HEK293T (cell line): ENCODE measurements around the gene PPP1R17.

Experiments used
- CTCF ChIA-PET: fragments of 350-600 bp; formaldehyde crosslinking; extraction: SDS; loops from one replicate; lab custom pipeline; 2021; ENCODE audit warnings: antibody characterized with exemption, inconsistent platforms; lab: Yijun Ruan, JAX
- POLR2A ChIA-PET: fragments of 350-600 bp; formaldehyde crosslinking; extraction: SDS; loops from one replicate; lab custom pipeline; 2020; ENCODE audit warnings: antibody characterized with exemption, inconsistent platforms; lab: Yijun Ruan, JAX
- DNase-seq: peaks from one replicate; pipeline ENCODE4 v3.0.0; 2012; ENCODE audit warnings: mixed read lengths; ENCODE audit errors: extremely low spot score
- ARNT ChIP-seq: fragments of 450-650 bp; IDR thresholded peaks from 2 replicates; pipeline ENCODE4 v1.6.1; 2017; ENCODE audit warnings: mild to moderate bottlenecking
- BHLHE40 ChIP-seq: fragments of 450-650 bp; IDR thresholded peaks from 2 replicates; pipeline ENCODE4 v1.6.1; 2016; ENCODE audit warnings: mild to moderate bottlenecking, moderate library complexity, borderline replicate concordance
- CTBP1 ChIP-seq: fragments of 450-650 bp; IDR thresholded peaks from 2 replicates; pipeline ENCODE4 v1.6.1; 2016; ENCODE audit warnings: borderline replicate concordance
- ELF4 ChIP-seq: fragments of 450-650 bp; IDR thresholded peaks from 2 replicates; pipeline ENCODE4 v1.6.1; 2017; ENCODE audit warnings: antibody characterized with exemption
- FOXA1 ChIP-seq: fragments of 450-650 bp; IDR thresholded peaks from 2 replicates; pipeline ENCODE4 v1.6.1; 2016; ENCODE audit warnings: mild to moderate bottlenecking
- FOXK2 ChIP-seq: fragments of 450-650 bp; IDR thresholded peaks from 2 replicates; pipeline ENCODE4 v1.6.1; 2016; ENCODE audit warnings: mild to moderate bottlenecking
- FOXM1 ChIP-seq: fragments of 450-650 bp; IDR thresholded peaks from 2 replicates; pipeline ENCODE4 v1.6.1; 2017; ENCODE audit warnings: mild to moderate bottlenecking, borderline replicate concordance
- HDGF ChIP-seq: fragments of 450-650 bp; IDR thresholded peaks from 2 replicates; pipeline ENCODE4 v1.6.1; 2017; ENCODE audit warnings: antibody characterized with exemption, borderline replicate concordance
- L3MBTL2 ChIP-seq: fragments of 450-650 bp; conservative IDR thresholded peaks from 2 replicates; pipeline ENCODE4 v1.6.1; 2016; ENCODE audit warnings: mild to moderate bottlenecking
- LEF1 ChIP-seq: fragments of 450-650 bp; IDR thresholded peaks from 2 replicates; pipeline ENCODE4 v1.6.1; 2017; ENCODE audit warnings: mild to moderate bottlenecking, borderline replicate concordance
- NFRKB ChIP-seq: fragments of 450-650 bp; IDR thresholded peaks from 2 replicates; pipeline ENCODE4 v1.6.1; 2016; ENCODE audit warnings: mild to moderate bottlenecking, moderate library complexity
- SP1 ChIP-seq: fragments of 450-650 bp; IDR thresholded peaks from 2 replicates; pipeline ENCODE4 v1.6.1; 2017
- SUZ12 ChIP-seq: fragments of 450-650 bp; IDR thresholded peaks from 2 replicates; pipeline ENCODE4 v1.6.1; 2016; ENCODE audit warnings: mild to moderate bottlenecking
- TARDBP ChIP-seq: fragments of 450-650 bp; IDR thresholded peaks from 2 replicates; pipeline ENCODE4 v1.6.1; 2016
- ZNF384 ChIP-seq: fragments of 450-650 bp; IDR thresholded peaks from 2 replicates; pipeline ENCODE4 v1.6.1; 2016
- TF ChIP-seq, protein P1 (sequence below): fragments of 450-650 bp; IDR thresholded peaks from 2 replicates; pipeline ENCODE4 v1.6.1; 2016

Gene PPP1R17

DNA sequence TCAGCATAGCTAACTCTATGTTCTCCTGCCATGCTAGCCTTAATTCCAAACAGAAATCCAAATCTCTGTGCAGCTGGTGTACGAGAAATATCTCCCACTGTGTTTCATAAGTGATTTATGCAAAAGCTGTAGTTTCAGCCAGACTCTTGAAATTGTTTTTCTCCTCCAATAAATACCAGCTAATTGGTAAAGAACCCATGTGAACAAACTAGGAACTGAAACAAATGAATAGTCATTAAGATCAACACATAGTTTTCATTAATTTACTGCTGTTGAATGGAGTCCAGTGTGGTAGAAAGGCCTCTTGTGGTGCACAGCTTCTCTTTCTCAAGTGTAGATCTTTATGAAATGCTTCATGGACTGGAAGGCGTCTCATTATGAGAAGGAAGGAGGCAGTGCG lies 18.4 kb downstream of the PPP1R17 start:
- TF ChIP-seq, protein P1, sequence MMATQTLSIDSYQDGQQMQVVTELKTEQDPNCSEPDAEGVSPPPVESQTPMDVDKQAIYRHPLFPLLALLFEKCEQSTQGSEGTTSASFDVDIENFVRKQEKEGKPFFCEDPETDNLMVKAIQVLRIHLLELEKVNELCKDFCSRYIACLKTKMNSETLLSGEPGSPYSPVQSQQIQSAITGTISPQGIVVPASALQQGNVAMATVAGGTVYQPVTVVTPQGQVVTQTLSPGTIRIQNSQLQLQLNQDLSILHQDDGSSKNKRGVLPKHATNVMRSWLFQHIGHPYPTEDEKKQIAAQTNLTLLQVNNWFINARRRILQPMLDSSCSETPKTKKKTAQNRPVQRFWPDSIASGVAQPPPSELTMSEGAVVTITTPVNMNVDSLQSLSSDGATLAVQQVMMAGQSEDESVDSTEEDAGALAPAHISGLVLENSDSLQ, result no peak
- TF ChIP-seq ZNF384 (no peak), FOXA1 (no peak), FOXK2 (no peak), L3MBTL2 (no peak), BHLHE40 (no peak), ARNT (no peak), LEF1 (no peak), SP1 (no peak)
- POLR2A ChIA-PET, result no interaction called here
- CTCF ChIA-PET, result no interaction called here
- DNase-seq, result no peak

DNA sequence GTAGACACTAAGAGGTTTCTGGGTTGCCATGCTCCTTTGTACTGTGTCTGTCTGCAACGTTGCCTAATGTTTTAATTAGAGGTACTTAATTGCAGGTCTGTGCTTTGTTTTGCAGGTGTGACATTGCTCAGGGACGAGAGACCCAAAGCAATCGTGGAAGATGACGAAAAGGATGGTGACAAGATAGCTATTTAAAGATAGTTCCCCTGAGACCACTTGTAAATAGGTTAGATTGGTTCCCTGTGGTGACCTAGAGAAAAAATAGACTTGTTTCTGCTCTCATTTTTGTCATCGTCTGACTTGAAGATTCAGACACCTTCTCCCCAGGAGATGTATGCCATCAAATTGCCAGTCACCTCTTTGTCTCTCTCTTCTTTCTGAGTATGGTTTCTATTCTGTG lies 20.1 kb downstream of the PPP1R17 start:
- POLR2A ChIA-PET, result no interaction called here
- TF ChIP-seq, protein P1, result no peak
- no peak for TF ChIP-seq FOXM1
- TF ChIP-seq ARNT, result no peak
- TF ChIP-seq NFRKB, result no peak
- TF ChIP-seq BHLHE40, result no peak
- no peak for TF ChIP-seq SUZ12
- TF ChIP-seq ELF4, result no peak
- TF ChIP-seq FOXK2, result no peak
- no peak for TF ChIP-seq SP1
- TF ChIP-seq TARDBP, result no peak
- TF ChIP-seq CTBP1, result no peak
- no peak for TF ChIP-seq FOXA1
- no peak for TF ChIP-seq LEF1
- no peak for TF ChIP-seq HDGF
- no peak for TF ChIP-seq ZNF384
- no peak for TF ChIP-seq L3MBTL2
- no peak for DNase-seq
- CTCF ChIA-PET, result interaction anchor here (1.0 kb wide), 1 partner anchor 11 kb away, joined by 3 read pairs; no protein-coding TSS in a partner anchor

DNA sequence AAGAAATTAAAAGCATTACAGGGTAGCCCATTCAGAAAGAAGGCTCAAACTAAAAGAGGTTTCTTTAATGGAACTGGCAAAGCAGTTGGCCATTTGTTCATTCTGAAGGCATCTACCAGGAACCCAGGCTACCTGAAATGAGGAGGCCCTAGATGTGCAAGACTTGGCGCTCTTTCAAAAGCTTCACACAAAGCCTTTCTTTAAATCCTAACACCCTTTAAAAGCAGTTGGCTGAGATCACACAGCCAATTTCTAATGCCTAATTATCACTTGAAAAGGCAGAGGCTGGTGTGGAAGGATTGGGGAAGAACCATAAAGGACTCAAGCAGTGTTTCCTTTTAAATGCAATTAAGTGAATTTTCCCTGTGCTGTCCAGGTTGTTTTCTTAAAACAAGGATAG lies 23.2 kb downstream of the PPP1R17 start:
- TF ChIP-seq ZNF384 (no peak), SP1 (no peak), L3MBTL2 (no peak), HDGF (no peak), FOXK2 (no peak), FOXA1 (no peak), ELF4 (no peak), FOXM1 (no peak), BHLHE40 (no peak), TARDBP (no peak), SUZ12 (no peak)
- TF ChIP-seq, protein P1, result no peak
- POLR2A ChIA-PET, result no interaction called here
- CTCF ChIA-PET, result no interaction called here
- DNase-seq, result no peak

DNA sequence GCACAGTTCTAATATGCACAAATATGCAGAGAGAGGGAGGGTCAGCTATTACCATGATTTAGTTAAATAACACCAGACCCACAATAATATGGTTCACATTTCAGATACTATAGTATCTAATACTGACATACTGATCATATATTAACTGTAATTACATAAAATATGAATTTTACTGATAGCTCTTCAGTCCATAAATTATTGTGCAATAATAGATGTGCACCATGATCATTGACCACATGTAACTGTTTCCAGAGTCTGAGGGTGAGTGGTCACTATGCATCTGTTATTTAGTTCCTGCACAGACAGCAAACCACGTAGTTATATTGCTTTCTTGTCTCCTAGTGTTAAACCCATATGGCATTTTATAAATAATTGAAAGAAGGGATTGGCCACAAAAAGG lies 29.3 kb downstream of the PPP1R17 start:
- DNase-seq, result no peak
- ChIA-PET CTCF (no interaction called here), POLR2A (no interaction called here)
- TF ChIP-seq LEF1 (no peak), ZNF384 (no peak), ARNT (no peak), FOXA1 (no peak), SUZ12 (no peak), HDGF (no peak), TARDBP (no peak), FOXK2 (no peak), NFRKB (no peak), BHLHE40 (no peak), ELF4 (no peak)
- TF ChIP-seq, protein P1, result no peak

DNA sequence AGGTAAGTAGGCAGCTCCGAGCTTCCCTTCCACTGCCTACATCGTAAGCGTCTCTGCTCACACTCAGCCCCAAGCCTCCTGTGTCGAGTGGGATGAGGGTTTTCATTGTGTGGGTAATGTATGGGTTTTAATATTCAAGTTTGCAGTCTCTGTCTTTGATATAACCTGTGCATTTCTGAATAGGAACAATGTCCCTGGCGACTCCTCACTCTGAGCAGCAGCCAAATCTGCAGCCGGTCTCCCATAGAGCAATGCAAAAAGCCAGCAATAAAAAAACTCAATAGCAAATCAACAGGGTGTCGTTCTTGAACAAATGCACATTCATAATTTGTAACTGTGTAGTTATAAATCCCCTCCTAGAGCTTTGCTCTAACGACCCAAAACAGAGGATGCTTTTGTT lies 33.4 kb downstream of the PPP1R17 start:
- ChIA-PET CTCF (no interaction called here), POLR2A (no interaction called here)
- no peak for DNase-seq
- no peak for TF ChIP-seq HDGF
- TF ChIP-seq LEF1, result no peak
- no peak for TF ChIP-seq ZNF384
- no peak for TF ChIP-seq NFRKB
- no peak for TF ChIP-seq ARNT
- no peak for TF ChIP-seq ELF4
- TF ChIP-seq SP1, result no peak
- TF ChIP-seq TARDBP, result no peak
- no peak for TF ChIP-seq CTBP1
- TF ChIP-seq FOXA1, result no peak
- TF ChIP-seq SUZ12, result no peak

DNA sequence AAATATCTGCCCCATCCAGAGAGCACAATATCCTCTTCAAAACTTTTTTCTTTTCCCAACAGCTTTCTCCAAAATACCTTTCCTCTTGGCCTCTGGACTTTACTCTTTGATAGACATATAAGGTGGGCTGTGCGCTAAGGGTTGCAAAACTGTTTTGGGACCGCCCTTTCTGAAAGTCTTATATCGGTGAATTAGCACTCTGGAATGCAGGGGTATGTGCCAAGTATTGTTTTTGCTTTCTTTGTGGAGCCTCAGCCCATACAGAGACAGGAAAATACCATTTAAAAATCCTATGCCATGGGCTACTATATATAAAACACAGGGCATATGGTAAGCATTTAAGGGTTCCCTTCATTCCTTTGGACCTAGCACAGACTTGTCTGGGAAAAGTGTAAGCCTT lies 37.7 kb downstream of the PPP1R17 start:
- POLR2A ChIA-PET, result no interaction called here
- DNase-seq, result no peak
- CTCF ChIA-PET, result no interaction called here
- TF ChIP-seq ZNF384, result no peak
- TF ChIP-seq SP1, result no peak
- TF ChIP-seq FOXM1, result no peak
- TF ChIP-seq LEF1, result no peak
- TF ChIP-seq L3MBTL2, result no peak
- no peak for TF ChIP-seq CTBP1
- TF ChIP-seq, protein P1, result no peak
